ENCODE results near the gene ATXN10.
"Not testable (repeated sequence)": the region's sequence is repeated elsewhere in the genome, so short reads cannot be mapped to it uniquely, and the experiment has no call there.

Gene ATXN10

GRCh38 chr22:45671783-45672563 is at the start of gene ATXN10:
ATXN10 (plus strand) TSS chr22:45671834; CDS start chr22:45672064, 230 bp downstream.
- Histone ChIP-seq H3K27me3 (ENCODE audit: insufficient read depth, poor library complexity, severe bottlenecking) (no peaks in the 10 kb centered on the region), H3K4me3 (ENCODE audit: severe bottlenecking) (peak within 1 kb of the TSS; percentile 96), H3K27ac (ENCODE audit: poor library complexity, severe bottlenecking) (peak within 1 kb of the TSS; percentile 77), H3K4me1 (ENCODE audit: insufficient read depth, poor library complexity, severe bottlenecking) (peaks cover 7% of the 10 kb centered on the region), H3K36me3 (ENCODE audit: low read depth) (peaks cover 14% of the 10 kb centered on the region; the same call in 1 of the 2 replicates), H3K9me3 (ENCODE audit: severe bottlenecking) (no peaks in the 10 kb centered on the region)
- no peak for TF ChIP-seq CTCF (IDR thresholded peaks at IDR 0.05; ENCODE audit: poor library complexity, severe bottlenecking)
- ATAC-seq (ENCODE audit: low read depth) (peak; percentile 74), DNase-seq (ENCODE audit: low spot score) (no peak)

GRCh38 chr22:45621836-45622600 is 49.6 kb upstream of the ATXN10 start:
- Histone ChIP-seq H3K4me3 (ENCODE audit: severe bottlenecking) (no peak overlapping the region), H3K36me3 (ENCODE audit: low read depth) (no peaks in the 10 kb centered on the region; the same call in 1 of the 2 replicates), H3K4me1 (ENCODE audit: insufficient read depth, poor library complexity, severe bottlenecking) (peaks cover 12% of the 10 kb centered on the region), H3K27me3 (ENCODE audit: insufficient read depth, poor library complexity, severe bottlenecking) (no peaks in the 10 kb centered on the region), H3K9me3 (ENCODE audit: severe bottlenecking) (no peaks in the 10 kb centered on the region), H3K27ac (ENCODE audit: poor library complexity, severe bottlenecking) (no peak overlapping the region)
- ATAC-seq (ENCODE audit: low read depth) (no peak), DNase-seq (ENCODE audit: low spot score) (no peak)
- TF ChIP-seq CTCF (IDR thresholded peaks at IDR 0.05; ENCODE audit: poor library complexity, severe bottlenecking): no peak

- H3K9me3 ChIP-seq (ENCODE audit: severe bottlenecking); H3K27me3 ChIP-seq (ENCODE audit: insufficient read depth, poor library complexity, severe bottlenecking); DNase-seq (ENCODE audit: low spot score); H3K36me3 ChIP-seq (ENCODE audit: low read depth); H3K27ac ChIP-seq (ENCODE audit: poor library complexity, severe bottlenecking); H3K4me3 ChIP-seq (ENCODE audit: severe bottlenecking); ATAC-seq (ENCODE audit: low read depth): not testable (repeated sequence)
- H3K4me1 ChIP-seq (ENCODE audit: insufficient read depth, poor library complexity, severe bottlenecking): peaks cover 14% of the 10 kb centered on the region
Observed at GRCh38 chr22:45623464-45624145, 48.0 kb upstream of the ATXN10 start.

- no peak overlapping the region for H3K4me3 ChIP-seq (ENCODE audit: severe bottlenecking)
- peak overlapping the region; percentile 55 for H3K27ac ChIP-seq (ENCODE audit: poor library complexity, severe bottlenecking)
- DNase-seq (ENCODE audit: low spot score): peak; percentile 90
- no peaks in the 10 kb centered on the region for H3K9me3 ChIP-seq (ENCODE audit: severe bottlenecking)
- H3K4me1 ChIP-seq (ENCODE audit: insufficient read depth, poor library complexity, severe bottlenecking): peaks cover 14% of the 10 kb centered on the region
- no peaks in the 10 kb centered on the region for H3K36me3 ChIP-seq (ENCODE audit: low read depth)
- ATAC-seq (ENCODE audit: low read depth): peak; percentile 93
- no peak for TF ChIP-seq CTCF (IDR thresholded peaks at IDR 0.05; ENCODE audit: poor library complexity, severe bottlenecking)
- H3K27me3 ChIP-seq (ENCODE audit: insufficient read depth, poor library complexity, severe bottlenecking): no peaks in the 10 kb centered on the region
Observed at GRCh38 chr22:45626198-45626651, 45.4 kb upstream of the ATXN10 start.

Measured in RWPE2 (cell line).